ENCODE measurements around the gene CPT2.
"Not testable (repeated sequence)": the region's sequence is repeated elsewhere in the genome, so short reads cannot be mapped to it uniquely, and the experiment has no call there.

The CPT2 gene

DNA sequence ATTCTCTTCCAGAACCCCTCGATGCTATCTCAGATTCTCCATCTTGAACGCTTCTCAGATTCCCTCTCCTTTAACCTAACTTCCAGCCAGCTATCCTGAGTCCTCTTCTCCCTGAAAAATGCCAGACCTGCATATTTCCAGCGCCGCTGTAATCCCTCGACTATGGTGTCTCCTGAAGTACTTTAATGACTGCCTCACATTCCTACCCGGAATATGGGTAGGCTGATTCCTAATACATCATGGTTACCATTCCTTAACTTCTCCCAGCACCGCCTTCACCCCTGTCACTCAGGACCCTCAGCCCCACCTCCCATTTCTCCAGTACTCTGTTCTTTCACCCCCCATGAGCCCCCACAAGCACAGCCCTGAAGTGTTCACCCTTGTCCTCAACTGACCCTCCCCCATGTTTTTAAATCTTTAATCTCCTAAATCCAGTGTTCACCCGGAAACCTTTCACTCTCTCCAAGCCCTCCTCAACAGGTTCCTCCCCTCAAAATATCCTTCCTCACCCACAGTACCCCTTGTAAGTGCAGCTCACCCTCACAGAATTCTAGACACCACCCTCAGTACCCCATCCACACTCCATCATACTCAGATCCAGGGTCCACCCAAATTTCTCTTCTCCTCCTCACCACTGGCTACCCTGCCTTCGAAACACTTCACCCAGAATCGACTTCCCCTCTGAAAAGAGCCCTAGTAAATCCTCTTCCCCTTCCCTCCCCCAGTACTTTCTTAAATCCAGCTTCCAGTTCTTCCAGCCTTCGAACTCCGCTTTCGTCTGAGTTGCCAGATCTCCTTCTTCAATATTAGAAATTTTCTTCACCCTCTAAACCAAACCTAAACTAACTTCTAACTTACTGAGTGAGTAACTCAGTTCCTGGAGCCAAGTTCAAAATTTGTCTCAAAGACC lies 922 bp downstream of the CPT2 start:
- TF ChIP-seq, protein P1, sequence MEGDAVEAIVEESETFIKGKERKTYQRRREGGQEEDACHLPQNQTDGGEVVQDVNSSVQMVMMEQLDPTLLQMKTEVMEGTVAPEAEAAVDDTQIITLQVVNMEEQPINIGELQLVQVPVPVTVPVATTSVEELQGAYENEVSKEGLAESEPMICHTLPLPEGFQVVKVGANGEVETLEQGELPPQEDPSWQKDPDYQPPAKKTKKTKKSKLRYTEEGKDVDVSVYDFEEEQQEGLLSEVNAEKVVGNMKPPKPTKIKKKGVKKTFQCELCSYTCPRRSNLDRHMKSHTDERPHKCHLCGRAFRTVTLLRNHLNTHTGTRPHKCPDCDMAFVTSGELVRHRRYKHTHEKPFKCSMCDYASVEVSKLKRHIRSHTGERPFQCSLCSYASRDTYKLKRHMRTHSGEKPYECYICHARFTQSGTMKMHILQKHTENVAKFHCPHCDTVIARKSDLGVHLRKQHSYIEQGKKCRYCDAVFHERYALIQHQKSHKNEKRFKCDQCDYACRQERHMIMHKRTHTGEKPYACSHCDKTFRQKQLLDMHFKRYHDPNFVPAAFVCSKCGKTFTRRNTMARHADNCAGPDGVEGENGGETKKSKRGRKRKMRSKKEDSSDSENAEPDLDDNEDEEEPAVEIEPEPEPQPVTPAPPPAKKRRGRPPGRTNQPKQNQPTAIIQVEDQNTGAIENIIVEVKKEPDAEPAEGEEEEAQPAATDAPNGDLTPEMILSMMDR (IDR thresholded peaks at IDR 0.05; ENCODE audit: borderline replicate concordance, control extremely low read depth, extremely low read depth, insufficient read depth, missing control alignments), result no peak
- no peak for DNase-seq (ENCODE audit: low spot score)
- in situ Hi-C loops (cut with MboI; ENCODE audit: low sequenced_read_pairs, unreplicated experiment), result loop anchor here (25.0 kb wide), 2 partner anchors 285 to 485 kb away; partner anchors contain the start of gene ECHDC2

DNA sequence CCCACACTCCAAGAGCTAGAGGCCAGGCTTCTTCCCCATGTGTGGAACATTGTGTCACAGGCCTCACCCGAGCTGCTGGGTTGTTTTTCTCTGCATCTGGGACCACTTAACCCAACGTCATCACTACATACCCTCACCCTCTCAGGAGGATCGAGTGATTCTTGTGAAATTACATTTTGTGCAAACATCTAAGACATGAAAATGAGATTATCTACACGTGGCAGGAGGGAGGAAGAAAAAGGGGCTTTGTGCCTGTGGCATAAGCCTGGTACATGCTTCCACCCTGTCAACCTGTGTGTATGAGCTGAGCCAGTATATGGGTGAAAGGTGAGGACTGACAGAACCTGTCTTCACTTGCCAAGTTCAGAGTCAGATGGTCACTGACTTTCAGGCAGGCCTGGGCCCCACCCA lies 1.6 kb downstream of the CPT2 start:
- in situ Hi-C loops (cut with MboI; ENCODE audit: low sequenced_read_pairs, unreplicated experiment), result loop anchor here (25.0 kb wide), 2 partner anchors 286 to 486 kb away; partner anchors contain the start of gene ECHDC2
- TF ChIP-seq, protein P1 (IDR thresholded peaks at IDR 0.05; ENCODE audit: borderline replicate concordance, control extremely low read depth, extremely low read depth, insufficient read depth, missing control alignments), result no peak
- DNase-seq (ENCODE audit: low spot score), result no peak

DNA sequence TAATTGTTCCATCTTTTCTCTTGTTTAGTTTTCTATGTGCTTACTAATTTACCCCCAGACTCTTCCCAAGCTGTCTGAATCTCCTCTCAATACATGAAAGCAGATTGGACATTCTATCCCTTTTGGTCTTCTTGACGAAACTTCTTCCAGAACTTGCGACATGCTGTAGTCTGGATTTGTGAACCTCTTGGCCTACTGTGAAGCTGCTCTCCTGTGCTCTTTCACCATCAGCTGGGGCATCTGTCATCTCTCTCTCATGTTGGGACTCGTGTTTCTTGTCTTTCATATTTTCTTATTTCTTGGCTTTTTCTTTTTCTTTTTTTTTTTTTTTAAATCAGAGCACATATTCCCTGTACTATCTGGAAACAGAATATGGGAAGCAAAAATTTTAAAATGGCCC lies 6.8 kb downstream of the CPT2 start:
- in situ Hi-C loops (cut with MboI; ENCODE audit: low sequenced_read_pairs, unreplicated experiment), result no loop called here
- DNase-seq (ENCODE audit: low spot score), result no peak
- TF ChIP-seq, protein P1 (IDR thresholded peaks at IDR 0.05; ENCODE audit: borderline replicate concordance, control extremely low read depth, extremely low read depth, insufficient read depth, missing control alignments), result no peak

DNA sequence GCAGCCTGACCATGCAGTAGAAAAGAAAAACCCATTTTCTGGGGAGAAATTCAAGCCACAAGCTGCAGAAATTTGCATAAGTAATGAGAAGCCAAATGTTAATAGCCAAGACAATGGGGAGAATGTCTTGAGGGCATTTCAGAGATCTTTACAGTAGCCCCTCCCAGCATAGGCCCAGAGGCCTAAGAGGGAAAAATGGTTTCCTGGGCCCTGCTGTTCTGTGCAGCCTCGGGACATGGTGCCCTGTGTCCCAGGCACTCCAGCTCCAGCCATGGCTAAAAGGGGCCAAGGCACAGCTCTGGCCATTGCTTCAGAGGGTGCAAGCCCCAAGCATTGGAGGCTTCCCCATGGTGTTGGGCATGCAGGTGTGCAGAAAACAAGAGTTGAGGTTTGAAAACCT lies 8.9 kb downstream of the CPT2 start:
- DNase-seq (ENCODE audit: low spot score); in situ Hi-C loops (cut with MboI; ENCODE audit: low sequenced_read_pairs, unreplicated experiment): not testable (repeated sequence)

DNA sequence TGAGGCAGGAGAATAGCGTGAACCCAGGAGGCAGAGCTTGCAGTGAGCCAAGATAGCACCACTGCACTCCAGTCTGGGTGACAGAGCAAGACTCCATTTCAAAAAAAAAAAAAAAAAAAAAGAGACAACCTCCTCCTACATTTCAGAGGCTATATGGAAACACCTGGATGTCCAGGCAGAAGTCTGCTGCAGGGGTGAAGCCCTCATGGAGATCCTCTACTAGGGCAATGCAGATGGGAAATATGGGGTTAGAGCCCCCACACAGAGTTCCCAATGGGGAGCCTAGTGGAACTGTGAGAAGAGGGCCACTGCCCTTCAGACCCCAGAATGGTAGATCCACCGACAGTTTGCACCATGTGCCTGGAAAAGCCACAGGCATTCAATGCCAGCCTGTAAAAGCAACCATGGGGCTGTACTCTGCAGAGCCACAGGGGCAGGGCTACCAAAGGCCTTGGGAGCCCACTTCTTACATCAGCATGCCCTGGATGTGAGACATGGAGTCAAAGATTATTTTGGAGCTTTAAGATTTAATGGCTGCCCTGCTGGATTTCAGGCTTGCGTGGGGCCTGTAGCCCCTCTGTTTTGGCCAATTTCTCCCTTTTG lies 9.6 kb downstream of the CPT2 start:
- in situ Hi-C loops (cut with MboI; ENCODE audit: low sequenced_read_pairs, unreplicated experiment); DNase-seq (ENCODE audit: low spot score): not testable (repeated sequence)

DNA sequence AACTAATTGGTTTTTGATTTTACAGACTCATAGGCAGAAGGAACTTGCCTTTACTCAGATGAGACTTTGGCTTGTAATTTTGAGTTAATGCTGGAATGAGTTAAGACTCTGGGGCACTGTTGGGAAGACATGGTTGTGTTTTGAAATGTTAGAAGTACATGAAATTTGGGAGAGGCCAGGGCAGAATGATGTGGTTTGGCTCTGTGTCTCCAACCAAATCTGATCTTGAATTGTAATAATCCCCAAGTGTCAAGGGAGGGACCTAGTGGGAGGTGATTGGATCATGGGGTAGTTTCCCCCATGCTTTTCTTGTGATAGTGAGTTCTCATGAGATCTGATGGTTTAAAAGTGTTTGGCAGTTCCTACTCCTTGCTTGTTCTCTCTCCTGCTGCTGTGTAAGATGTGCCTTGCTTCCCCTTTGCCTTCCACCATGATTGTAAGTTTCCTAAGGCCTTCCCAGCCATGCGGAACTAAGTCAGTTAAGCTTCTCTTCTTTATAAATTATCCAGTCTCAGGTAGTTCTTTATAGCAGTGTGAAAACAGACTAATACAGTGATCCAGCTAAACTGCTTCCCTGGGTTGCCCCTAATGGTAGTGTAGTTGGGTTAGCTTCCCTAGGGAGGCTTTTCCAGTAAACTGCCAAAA lies 10.2 kb downstream of the CPT2 start:
- in situ Hi-C loops (cut with MboI; ENCODE audit: low sequenced_read_pairs, unreplicated experiment), result no loop called here
- TF ChIP-seq, protein P1 (IDR thresholded peaks at IDR 0.05; ENCODE audit: borderline replicate concordance, control extremely low read depth, extremely low read depth, insufficient read depth, missing control alignments), result no peak

DNA sequence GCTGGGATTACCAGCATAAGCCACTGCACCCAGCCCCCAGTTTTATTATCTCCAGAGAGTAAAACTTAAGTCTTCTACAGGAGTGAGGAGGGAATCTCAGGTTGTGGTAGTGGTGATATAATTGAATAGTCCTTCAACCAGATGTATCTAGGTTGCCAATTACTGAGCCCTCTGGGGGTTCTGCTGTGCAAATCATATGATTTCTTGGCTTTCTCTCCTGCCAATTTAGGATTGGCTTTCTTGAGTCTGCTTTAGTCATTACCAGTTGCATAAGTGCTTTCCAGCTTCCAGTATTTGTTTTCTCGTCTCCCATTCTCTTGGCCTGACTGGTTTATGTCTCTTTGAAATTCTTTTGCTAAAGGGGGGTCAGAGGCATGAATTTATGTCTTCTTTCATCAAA lies 11.1 kb downstream of the CPT2 start:
- no peak for DNase-seq (ENCODE audit: low spot score)
- TF ChIP-seq, protein P1 (IDR thresholded peaks at IDR 0.05; ENCODE audit: borderline replicate concordance, control extremely low read depth, extremely low read depth, insufficient read depth, missing control alignments), result no peak
- in situ Hi-C loops (cut with MboI; ENCODE audit: low sequenced_read_pairs, unreplicated experiment), result no loop called here

More for the DNA sequence above, 10.2 kb downstream of the CPT2 start:
- no peak for DNase-seq (ENCODE audit: low spot score)
